LNCaP clone FGC (cell line): ENCODE data around the gene RAET1E.

Experiments used
- DNase-seq: peaks from one replicate; pipeline ENCODE4 v3.0.0-alpha.2; 2011; ENCODE audit warnings: low read depth
- H3K4me3 ChIP-seq: 2 replicates; pipeline ENCODE4 v1.5.1; 2011; ENCODE audit warnings: mild to moderate bottlenecking, low read depth, low read length, control low read depth
- CTCF ChIP-seq: IDR thresholded peaks from 2 replicates; pipeline ENCODE4 v1.5.1; 2012; ENCODE audit warnings: mild to moderate bottlenecking; ENCODE audit not compliant: control insufficient read depth, insufficient read depth; ENCODE audit errors: extremely low read depth

The RAET1E gene

GRCh38 chr6:149884617-149885016 is 13.3 kb downstream of the RAET1E start:
- no peak overlapping the region for H3K4me3 ChIP-seq
- no peak for TF ChIP-seq CTCF
- DNase-seq: no peak

GRCh38 chr6:149884215-149884614 is 13.7 kb downstream of the RAET1E start:
- H3K4me3 ChIP-seq: no peak overlapping the region
- DNase-seq: no peak
- TF ChIP-seq CTCF: no peak

- H3K4me3 ChIP-seq: no peak overlapping the region
- no peak for TF ChIP-seq CTCF
- no peak for DNase-seq
Observed at GRCh38 chr6:149881860-149882259, 16.1 kb downstream of the RAET1E start.

GRCh38 chr6:149881066-149881766 is 16.7 kb downstream of the RAET1E start:
- DNase-seq: no peak
- TF ChIP-seq CTCF: no peak
- H3K4me3 ChIP-seq: no peak overlapping the region

GRCh38 chr6:149877659-149878058 is 20.3 kb downstream of the RAET1E start:
- TF ChIP-seq CTCF: no peak
- DNase-seq: no peak
- no peak overlapping the region for H3K4me3 ChIP-seq

DNA sequence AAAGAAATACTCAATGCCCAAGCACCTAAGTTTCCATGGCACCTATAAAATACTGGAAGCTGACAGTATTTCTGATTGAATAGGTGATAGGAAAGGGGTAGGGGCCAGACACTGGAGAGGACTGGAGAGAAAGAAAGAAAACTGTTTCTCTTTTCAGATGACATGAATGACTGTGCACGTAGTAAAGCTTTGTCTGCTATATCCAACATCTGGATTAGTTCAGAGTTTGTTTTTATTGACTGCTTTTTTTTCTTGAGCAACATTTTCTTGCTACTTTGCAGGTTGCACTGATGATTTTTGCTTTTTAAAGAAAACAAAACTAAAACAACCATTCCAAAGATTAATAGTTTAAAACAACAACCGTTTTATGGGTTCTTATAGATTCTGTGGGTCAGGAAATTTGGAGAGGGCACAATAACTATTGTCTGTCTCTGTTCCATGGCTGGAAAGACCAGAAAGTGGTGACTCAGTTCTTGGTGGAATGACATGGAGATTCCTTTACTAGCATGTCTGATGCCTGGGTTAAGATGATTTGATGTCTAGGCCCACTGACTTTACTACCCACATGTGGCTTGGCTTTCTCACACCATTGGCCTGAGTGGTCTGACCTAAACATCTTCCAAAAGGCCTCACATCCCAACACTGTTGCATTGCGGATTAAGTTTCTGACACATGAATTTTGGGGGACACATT is 21.5 kb downstream of the RAET1E start:
- H3K4me3 ChIP-seq: no peak overlapping the region
- no peak for TF ChIP-seq CTCF
- DNase-seq: no peak
